ENCODE measurements around the gene SUSD6.

GRCh38 chr14:69694730-69695281, 83.4 kb downstream of the SUSD6 start:
- no peak for TF ChIP-seq CTCF (conservative IDR thresholded peaks at IDR 0.05; ENCODE audit: low read length)
- TF ChIP-seq EZH2phosphoT487 (IDR thresholded peaks at IDR 0.05; ENCODE audit: borderline replicate concordance, low read depth, low read length), result no peak
